Measurements from ENCODE around the gene AOC1.

AOC1 gene

GRCh38 chr7:150824379-150825177 is 27.7 kb upstream of the AOC1 start:
- Histone ChIP-seq H3K9ac (ENCODE audit: low read depth, low read length) (no peak overlapping the region), H3K36me3 (ENCODE audit: insufficient read depth, low read length) (no peaks in the 10 kb centered on the region), H3K4me1 (ENCODE audit: insufficient read depth, low read length) (no peaks in the 10 kb centered on the region), H3K9me3 (ENCODE audit: control insufficient read depth, insufficient read depth, low read length) (no peaks in the 10 kb centered on the region)

DNA sequence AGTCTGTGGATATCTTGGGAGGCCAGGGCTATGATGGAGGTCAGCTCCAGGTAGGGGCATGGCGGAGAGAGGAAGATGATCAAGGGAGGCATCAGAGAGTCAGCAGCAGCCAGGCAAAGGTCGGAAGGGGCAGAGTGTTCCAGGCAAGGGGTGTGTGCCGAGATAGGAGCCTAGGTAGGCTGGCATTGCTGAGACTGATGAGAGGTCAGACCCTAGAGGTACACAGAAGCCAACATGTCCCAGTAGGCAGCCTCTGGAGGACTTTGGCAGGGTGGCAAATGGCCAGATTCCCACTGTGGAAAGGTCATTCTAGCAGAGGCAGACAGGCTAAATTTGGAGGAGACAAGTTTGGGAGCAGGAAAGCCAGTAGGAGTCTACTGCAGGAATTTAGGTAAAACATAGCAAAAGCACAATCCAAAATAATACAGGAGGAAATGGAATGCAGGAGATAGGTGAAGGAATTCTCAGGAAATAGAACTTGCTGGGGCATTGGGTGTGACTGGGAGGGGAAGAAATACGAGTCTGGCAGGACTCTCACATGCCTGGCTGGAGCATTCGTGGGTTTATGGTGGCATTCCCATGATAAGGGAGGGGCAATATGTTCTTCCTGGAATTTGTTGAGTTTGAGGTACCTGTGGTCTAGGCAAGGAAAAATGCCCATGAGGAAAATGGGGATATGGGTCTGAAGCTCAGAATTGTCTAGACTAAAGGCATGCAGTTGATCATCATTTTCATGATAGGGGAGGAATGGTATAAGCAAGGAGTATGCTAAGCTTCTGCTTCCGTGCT is 26.1 kb upstream of the AOC1 start:
- Histone ChIP-seq H3K36me3 (ENCODE audit: insufficient read depth, low read length) (no peaks in the 10 kb centered on the region), H3K4me1 (ENCODE audit: insufficient read depth, low read length) (no peaks in the 10 kb centered on the region), H3K9ac (ENCODE audit: low read depth, low read length) (no peak overlapping the region), H3K9me3 (ENCODE audit: control insufficient read depth, insufficient read depth, low read length) (no peaks in the 10 kb centered on the region)

- Histone ChIP-seq H3K9ac (ENCODE audit: low read depth, low read length) (no peak overlapping the region), H3K36me3 (ENCODE audit: insufficient read depth, low read length) (no peaks in the 10 kb centered on the region), H3K4me1 (ENCODE audit: insufficient read depth, low read length) (no peaks in the 10 kb centered on the region), H3K9me3 (ENCODE audit: control insufficient read depth, insufficient read depth, low read length) (no peaks in the 10 kb centered on the region)
Measured at GRCh38 chr7:150828384-150828783, 23.9 kb upstream of the AOC1 start.

GRCh38 chr7:150829426-150829825 is 22.9 kb upstream of the AOC1 start:
- no peak overlapping the region for H3K9ac ChIP-seq (ENCODE audit: low read depth, low read length)
- H3K4me1 ChIP-seq (ENCODE audit: insufficient read depth, low read length): no peaks in the 10 kb centered on the region
- no peaks in the 10 kb centered on the region for H3K36me3 ChIP-seq (ENCODE audit: insufficient read depth, low read length)
- no peaks in the 10 kb centered on the region for H3K9me3 ChIP-seq (ENCODE audit: control insufficient read depth, insufficient read depth, low read length)

GRCh38 chr7:150830937-150831336 is 21.4 kb upstream of the AOC1 start:
- Histone ChIP-seq H3K9ac (ENCODE audit: low read depth, low read length) (no peak overlapping the region), H3K4me1 (ENCODE audit: insufficient read depth, low read length) (no peaks in the 10 kb centered on the region), H3K36me3 (ENCODE audit: insufficient read depth, low read length) (no peaks in the 10 kb centered on the region), H3K9me3 (ENCODE audit: control insufficient read depth, insufficient read depth, low read length) (no peaks in the 10 kb centered on the region)

DNA sequence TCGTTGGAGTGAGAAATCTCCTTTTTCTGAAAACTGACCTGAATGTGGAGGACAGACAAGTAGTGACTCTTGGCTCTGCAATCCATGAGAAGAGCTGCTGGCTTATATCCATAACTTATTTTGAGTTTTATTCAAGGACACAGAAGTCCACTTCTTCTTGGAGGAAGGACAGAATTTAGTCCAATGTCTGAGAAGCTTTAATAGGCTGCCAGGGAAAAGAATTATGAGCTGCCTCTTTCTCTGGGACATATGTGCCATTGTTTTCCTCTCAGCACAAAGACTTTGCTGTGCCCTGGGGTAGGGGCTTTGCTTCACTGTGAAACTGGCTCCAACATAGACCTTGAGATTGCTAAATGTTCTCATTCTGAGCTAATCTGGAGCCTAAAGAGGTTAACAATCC is 20.5 kb upstream of the AOC1 start:
- no peaks in the 10 kb centered on the region for H3K36me3 ChIP-seq (ENCODE audit: insufficient read depth, low read length)
- H3K4me1 ChIP-seq (ENCODE audit: insufficient read depth, low read length): no peaks in the 10 kb centered on the region
- H3K9me3 ChIP-seq (ENCODE audit: control insufficient read depth, insufficient read depth, low read length): no peaks in the 10 kb centered on the region
- no peak overlapping the region for H3K9ac ChIP-seq (ENCODE audit: low read depth, low read length)

- Histone ChIP-seq H3K36me3 (ENCODE audit: insufficient read depth, low read length) (no peaks in the 10 kb centered on the region), H3K9ac (ENCODE audit: low read depth, low read length) (no peak overlapping the region), H3K4me1 (ENCODE audit: insufficient read depth, low read length) (no peaks in the 10 kb centered on the region), H3K9me3 (ENCODE audit: control insufficient read depth, insufficient read depth, low read length) (no peaks in the 10 kb centered on the region)
Measured at GRCh38 chr7:150835019-150835418, 17.3 kb upstream of the AOC1 start.

DNA sequence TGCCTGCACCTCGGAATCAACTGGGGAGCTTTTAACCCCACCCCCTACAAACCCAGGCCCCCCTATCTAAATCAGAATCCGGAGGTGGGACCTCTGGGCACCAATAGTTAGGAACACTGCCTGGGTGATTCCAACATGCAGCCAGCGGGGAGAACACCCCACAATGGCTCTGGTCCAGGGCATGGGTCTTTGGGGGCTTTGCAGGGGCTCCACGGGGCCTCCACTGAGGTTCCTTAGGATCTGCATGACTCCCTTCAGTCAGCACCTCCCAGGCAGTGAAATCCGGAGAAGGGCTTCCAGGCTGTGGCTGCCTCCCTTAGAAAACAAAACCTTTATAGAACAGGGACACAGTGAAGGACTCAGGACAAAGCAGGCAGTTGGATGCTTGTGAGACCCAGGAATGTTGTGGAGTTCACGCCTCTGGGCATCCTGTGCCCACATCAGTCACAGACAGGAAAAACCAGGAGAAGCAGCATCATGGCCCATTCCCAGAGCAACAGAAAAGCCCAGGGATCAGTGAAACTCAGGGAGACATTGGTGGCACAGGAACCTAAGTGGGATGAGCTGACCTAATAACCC is 16.5 kb upstream of the AOC1 start:
- H3K36me3 ChIP-seq (ENCODE audit: insufficient read depth, low read length): no peaks in the 10 kb centered on the region
- H3K4me1 ChIP-seq (ENCODE audit: insufficient read depth, low read length): no peaks in the 10 kb centered on the region
- no peak overlapping the region for H3K9ac ChIP-seq (ENCODE audit: low read depth, low read length)
- no peaks in the 10 kb centered on the region for H3K9me3 ChIP-seq (ENCODE audit: control insufficient read depth, insufficient read depth, low read length)

GRCh38 chr7:150838965-150839650 is 13.2 kb upstream of the AOC1 start:
- H3K9me3 ChIP-seq (ENCODE audit: control insufficient read depth, insufficient read depth, low read length): no peaks in the 10 kb centered on the region
- no peaks in the 10 kb centered on the region for H3K36me3 ChIP-seq (ENCODE audit: insufficient read depth, low read length)
- no peaks in the 10 kb centered on the region for H3K4me1 ChIP-seq (ENCODE audit: insufficient read depth, low read length)
- no peak overlapping the region for H3K9ac ChIP-seq (ENCODE audit: low read depth, low read length)

- no peaks in the 10 kb centered on the region for H3K36me3 ChIP-seq (ENCODE audit: insufficient read depth, low read length)
- no peak overlapping the region for H3K9ac ChIP-seq (ENCODE audit: low read depth, low read length)
- H3K4me1 ChIP-seq (ENCODE audit: insufficient read depth, low read length): no peaks in the 10 kb centered on the region
- H3K9me3 ChIP-seq (ENCODE audit: control insufficient read depth, insufficient read depth, low read length): no peaks in the 10 kb centered on the region
Measured at GRCh38 chr7:150842018-150842417, 10.3 kb upstream of the AOC1 start.

- H3K4me1 ChIP-seq (ENCODE audit: insufficient read depth, low read length): no peaks in the 10 kb centered on the region
Measured at GRCh38 chr7:150842716-150843115, 9.6 kb upstream of the AOC1 start.

GRCh38 chr7:150845421-150845861 is 6.9 kb upstream of the AOC1 start:
- no peaks in the 10 kb centered on the region for H3K9me3 ChIP-seq (ENCODE audit: control insufficient read depth, insufficient read depth, low read length)
- no peak overlapping the region for H3K9ac ChIP-seq (ENCODE audit: low read depth, low read length)
- no peaks in the 10 kb centered on the region for H3K36me3 ChIP-seq (ENCODE audit: insufficient read depth, low read length)
- H3K4me1 ChIP-seq (ENCODE audit: insufficient read depth, low read length): no peaks in the 10 kb centered on the region

More at GRCh38 chr7:150842716-150843115, 9.6 kb upstream of the AOC1 start:
- Histone ChIP-seq H3K36me3 (ENCODE audit: insufficient read depth, low read length) (no peaks in the 10 kb centered on the region), H3K9me3 (ENCODE audit: control insufficient read depth, insufficient read depth, low read length) (no peaks in the 10 kb centered on the region), H3K9ac (ENCODE audit: low read depth, low read length) (no peak overlapping the region)

GRCh38 chr7:150846291-150847115 is 5.8 kb upstream of the AOC1 start:
- H3K36me3 ChIP-seq (ENCODE audit: insufficient read depth, low read length): no peaks in the 10 kb centered on the region
- H3K9ac ChIP-seq (ENCODE audit: low read depth, low read length): no peak overlapping the region
- no peaks in the 10 kb centered on the region for H3K9me3 ChIP-seq (ENCODE audit: control insufficient read depth, insufficient read depth, low read length)
- H3K4me1 ChIP-seq (ENCODE audit: insufficient read depth, low read length): no peaks in the 10 kb centered on the region

GRCh38 chr7:150847536-150847935 is 4.8 kb upstream of the AOC1 start:
- Histone ChIP-seq H3K9ac (ENCODE audit: low read depth, low read length) (no peak overlapping the region), H3K4me1 (ENCODE audit: insufficient read depth, low read length) (no peaks in the 10 kb centered on the region), H3K9me3 (ENCODE audit: control insufficient read depth, insufficient read depth, low read length) (no peaks in the 10 kb centered on the region), H3K36me3 (ENCODE audit: insufficient read depth, low read length) (no peaks in the 10 kb centered on the region)
